Effector memory CD8-positive, alpha-beta T cell (primary cell): ENCODE data around the gene REPIN1.

ENCODE experiments used
- ATAC-seq: fragments of 150-1000 bp; cut with Tn5 transposase; replicated peaks from 2 replicates; pipeline ENCODE4 v1.10.0; 2021; ENCODE audit warnings: mild to moderate bottlenecking, moderate library complexity
- DNase-seq, 3 experiments: peaks; one replicate each; pipeline ENCODE4 v3.0.0; 2021
- H3K27ac Mint-ChIP-seq, 2 donors: one replicate each; pipeline ENCODE4 v1.8.0; 2022; ENCODE audit warnings: mild to moderate bottlenecking in 2 of 2, mixed read lengths in 2 of 2, moderate library complexity in 2 of 2
- H3K27me3 Mint-ChIP-seq, 2 donors: one replicate each; pipeline ENCODE4 v1.8.0; 2022; ENCODE audit warnings: mixed read lengths in 2 of 2
- H3K36me3 Mint-ChIP-seq: one replicate; pipeline ENCODE4 v1.8.0; 2022; ENCODE audit warnings: mild to moderate bottlenecking, moderate library complexity, mixed read lengths; ENCODE audit not compliant: insufficient read depth
- H3K4me1 Mint-ChIP-seq, 2 donors: one replicate each; pipeline ENCODE4 v1.8.0; 2022; ENCODE audit warnings: low read depth in 2 of 2, mixed read lengths in 2 of 2
- H3K4me3 Mint-ChIP-seq, 2 donors: one replicate each; pipeline ENCODE4 v1.8.0; 2022; ENCODE audit warnings: mild to moderate bottlenecking in 2 of 2, mixed read lengths in 2 of 2, moderate library complexity in 2 of 2
- H3K9me3 Mint-ChIP-seq, 2 donors: one replicate each; pipeline ENCODE4 v1.8.0; 2022; ENCODE audit warnings: mixed read lengths in 2 of 2

Gene REPIN1

DNA sequence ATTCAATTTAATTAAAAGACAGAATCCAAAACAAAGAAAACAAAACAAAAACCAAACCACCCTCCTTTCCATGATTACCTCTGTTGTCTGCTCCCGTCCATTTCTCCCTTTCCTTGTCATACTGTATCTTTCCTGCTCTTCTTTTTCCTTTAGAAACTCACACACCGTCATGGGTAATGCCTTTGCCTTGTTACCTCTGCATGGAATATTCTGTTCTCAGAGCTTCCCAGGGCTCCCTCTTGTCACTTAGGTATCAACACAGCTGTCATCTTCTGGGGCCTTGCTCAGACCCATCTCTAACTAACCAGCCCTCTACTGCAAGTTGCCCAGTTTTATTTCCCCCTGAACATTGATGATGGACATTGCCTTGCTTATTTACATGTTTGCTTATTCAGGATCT lies 51.6 kb downstream of the REPIN1 start:
- Mint-ChIP-seq H3K4me1 (peaks cover 4 to 7% of the 10 kb centered on the region in 2 donors), H3K27ac (no peak overlapping the region), H3K4me3 (no peak overlapping the region), H3K36me3 (no peaks in the 10 kb centered on the region), H3K9me3 (no peaks in the 10 kb centered on the region), H3K27me3 (peaks cover 0 to 8% of the 10 kb centered on the region in 2 donors)
- DNase-seq (no peak), ATAC-seq (no peak)

DNA sequence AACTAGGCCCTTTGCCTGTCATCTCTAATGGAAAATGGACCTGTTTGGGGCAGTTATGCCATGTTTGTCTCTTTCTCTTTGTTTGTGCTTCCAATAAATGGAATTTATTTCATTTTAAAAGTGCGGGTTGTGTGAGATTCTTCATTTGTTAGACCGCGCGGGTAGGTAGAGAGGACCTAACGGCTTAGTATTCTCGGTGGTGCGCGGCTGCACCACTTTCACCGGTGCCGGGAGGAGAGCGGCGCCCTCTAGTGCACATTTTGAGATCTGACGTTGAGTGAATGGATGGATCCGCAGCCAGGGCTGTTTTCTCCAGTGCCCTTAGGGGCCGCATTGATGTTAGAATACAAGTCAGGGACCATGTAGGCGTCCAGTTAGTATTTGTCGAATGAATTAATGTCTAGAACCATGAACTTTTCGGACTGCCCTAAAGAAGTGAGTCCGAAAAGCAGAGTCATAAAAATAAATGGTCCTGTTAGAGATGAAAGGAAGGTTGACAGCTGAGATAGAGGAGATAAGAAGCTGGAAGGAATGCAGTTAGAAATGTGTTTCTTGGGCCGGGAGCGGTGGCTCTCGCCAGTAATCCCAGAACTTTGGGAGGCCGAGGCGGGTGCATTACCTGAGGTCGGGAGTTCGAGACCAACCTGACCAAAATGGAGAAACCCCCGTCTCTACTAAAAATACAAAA lies 52.5 kb downstream of the REPIN1 start:
- Mint-ChIP-seq H3K36me3 (no peaks in the 10 kb centered on the region), H3K27ac (peak overlapping the region in 1 of 2 donors; percentile 3), H3K27me3 (peaks cover 0 to 8% of the 10 kb centered on the region in 2 donors), H3K9me3 (no peaks in the 10 kb centered on the region), H3K4me1 (peaks cover 4 to 7% of the 10 kb centered on the region in 2 donors), H3K4me3 (peak overlapping the region in 1 of 2 donors; percentile 21)
- peak; percentile 100 for ATAC-seq
- peak; percentile 85 to 86 (median 85) for DNase-seq

DNA sequence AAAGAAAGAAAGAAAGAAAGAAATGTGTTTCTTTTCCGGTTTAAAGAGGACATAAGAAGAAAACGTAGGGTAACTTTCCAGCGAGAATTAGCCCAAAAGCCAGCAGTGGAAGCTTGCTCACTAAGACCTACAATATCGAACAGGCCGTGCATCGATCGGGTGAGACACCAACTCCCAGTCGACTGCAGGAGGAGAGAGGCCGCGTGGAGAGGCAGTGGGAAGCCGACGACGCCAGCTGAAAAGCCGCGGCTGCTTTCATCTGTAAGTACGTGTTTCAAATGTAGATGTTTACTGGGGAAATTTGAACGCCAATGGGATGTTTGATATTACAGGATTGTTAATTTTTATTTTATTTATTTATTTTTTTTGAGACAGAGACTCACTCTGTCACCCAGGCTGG lies 53.2 kb downstream of the REPIN1 start:
- H3K27ac Mint-ChIP-seq: no peak overlapping the region
- no peak for DNase-seq
- H3K27me3 Mint-ChIP-seq: peaks cover 0 to 8% of the 10 kb centered on the region in 2 donors
- H3K4me1 Mint-ChIP-seq: peaks cover 4 to 7% of the 10 kb centered on the region in 2 donors
- H3K9me3 Mint-ChIP-seq: no peaks in the 10 kb centered on the region
- no peaks in the 10 kb centered on the region for H3K36me3 Mint-ChIP-seq
- ATAC-seq: no peak
- no peak overlapping the region for H3K4me3 Mint-ChIP-seq
